A549 treated with CORT108297 at 1 μM for 4 hours (cell line): ENCODE data around the gene SHROOM2. TPM values are rescaled to one million over a fixed set of nuclear protein-coding genes. Genes with fewer than 3 reads are reported as not detected.

ENCODE experiments used
- total RNA-seq: library from RNA; stranded (reverse); fragments of 200-300 nt; extraction: Qiagen RNA extraction; gene quantifications from 5 replicates; pipeline ENCODE4 v1.2.3, GENCODE V29; 2022

Gene SHROOM2, protein sequence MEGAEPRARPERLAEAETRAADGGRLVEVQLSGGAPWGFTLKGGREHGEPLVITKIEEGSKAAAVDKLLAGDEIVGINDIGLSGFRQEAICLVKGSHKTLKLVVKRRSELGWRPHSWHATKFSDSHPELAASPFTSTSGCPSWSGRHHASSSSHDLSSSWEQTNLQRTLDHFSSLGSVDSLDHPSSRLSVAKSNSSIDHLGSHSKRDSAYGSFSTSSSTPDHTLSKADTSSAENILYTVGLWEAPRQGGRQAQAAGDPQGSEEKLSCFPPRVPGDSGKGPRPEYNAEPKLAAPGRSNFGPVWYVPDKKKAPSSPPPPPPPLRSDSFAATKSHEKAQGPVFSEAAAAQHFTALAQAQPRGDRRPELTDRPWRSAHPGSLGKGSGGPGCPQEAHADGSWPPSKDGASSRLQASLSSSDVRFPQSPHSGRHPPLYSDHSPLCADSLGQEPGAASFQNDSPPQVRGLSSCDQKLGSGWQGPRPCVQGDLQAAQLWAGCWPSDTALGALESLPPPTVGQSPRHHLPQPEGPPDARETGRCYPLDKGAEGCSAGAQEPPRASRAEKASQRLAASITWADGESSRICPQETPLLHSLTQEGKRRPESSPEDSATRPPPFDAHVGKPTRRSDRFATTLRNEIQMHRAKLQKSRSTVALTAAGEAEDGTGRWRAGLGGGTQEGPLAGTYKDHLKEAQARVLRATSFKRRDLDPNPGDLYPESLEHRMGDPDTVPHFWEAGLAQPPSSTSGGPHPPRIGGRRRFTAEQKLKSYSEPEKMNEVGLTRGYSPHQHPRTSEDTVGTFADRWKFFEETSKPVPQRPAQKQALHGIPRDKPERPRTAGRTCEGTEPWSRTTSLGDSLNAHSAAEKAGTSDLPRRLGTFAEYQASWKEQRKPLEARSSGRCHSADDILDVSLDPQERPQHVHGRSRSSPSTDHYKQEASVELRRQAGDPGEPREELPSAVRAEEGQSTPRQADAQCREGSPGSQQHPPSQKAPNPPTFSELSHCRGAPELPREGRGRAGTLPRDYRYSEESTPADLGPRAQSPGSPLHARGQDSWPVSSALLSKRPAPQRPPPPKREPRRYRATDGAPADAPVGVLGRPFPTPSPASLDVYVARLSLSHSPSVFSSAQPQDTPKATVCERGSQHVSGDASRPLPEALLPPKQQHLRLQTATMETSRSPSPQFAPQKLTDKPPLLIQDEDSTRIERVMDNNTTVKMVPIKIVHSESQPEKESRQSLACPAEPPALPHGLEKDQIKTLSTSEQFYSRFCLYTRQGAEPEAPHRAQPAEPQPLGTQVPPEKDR (N-terminal part only)
- total RNA-seq, result 0.40 to 0.52 TPM (median 0.44 TPM) in 5 replicates

DNA sequence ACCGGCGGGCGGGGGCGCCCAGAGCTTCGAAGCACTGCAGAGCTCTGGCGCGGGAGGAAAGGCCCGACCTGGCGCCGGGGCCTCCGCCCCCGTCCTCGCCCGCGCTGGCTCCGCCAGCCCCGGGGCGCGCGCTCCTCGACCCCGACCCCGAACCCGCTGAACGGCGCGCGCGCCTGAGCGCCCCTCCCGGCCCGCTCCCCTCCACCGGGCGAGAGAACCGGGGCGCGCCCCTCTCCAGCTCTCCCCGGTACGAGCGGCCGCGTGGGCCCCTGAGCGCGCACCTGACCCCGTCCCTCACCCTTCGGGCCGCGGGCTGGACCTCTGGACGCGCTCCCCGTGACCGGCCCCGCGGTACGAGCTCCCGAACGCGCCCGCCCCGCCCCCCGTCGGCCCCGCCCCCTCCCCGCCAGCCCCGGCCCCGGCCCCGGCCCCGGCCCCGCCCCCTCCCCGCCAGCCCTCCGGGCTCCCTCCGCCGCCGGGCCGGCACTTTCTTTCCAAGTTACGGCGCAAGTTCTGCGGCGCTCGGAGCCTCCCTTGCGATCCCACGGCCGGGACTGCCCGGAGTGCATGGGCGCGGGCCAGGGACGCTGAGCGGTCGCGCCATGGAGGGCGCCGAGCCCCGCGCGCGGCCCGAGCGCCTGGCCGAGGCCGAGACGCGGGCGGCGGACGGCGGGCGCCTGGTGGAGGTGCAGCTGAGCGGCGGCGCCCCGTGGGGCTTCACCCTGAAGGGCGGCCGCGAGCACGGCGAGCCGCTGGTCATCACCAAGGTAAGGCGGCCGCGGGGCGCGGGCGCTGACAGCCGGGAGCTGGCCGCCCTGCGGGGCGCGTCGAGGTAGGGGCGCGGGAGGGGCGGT is at the start of gene SHROOM2:
Gene SHROOM2, plus strand, starts transcription at position 486 of the 854 bp plus-strand sequence. Its CDS starts 117 bp downstream, at position 603.

DNA sequence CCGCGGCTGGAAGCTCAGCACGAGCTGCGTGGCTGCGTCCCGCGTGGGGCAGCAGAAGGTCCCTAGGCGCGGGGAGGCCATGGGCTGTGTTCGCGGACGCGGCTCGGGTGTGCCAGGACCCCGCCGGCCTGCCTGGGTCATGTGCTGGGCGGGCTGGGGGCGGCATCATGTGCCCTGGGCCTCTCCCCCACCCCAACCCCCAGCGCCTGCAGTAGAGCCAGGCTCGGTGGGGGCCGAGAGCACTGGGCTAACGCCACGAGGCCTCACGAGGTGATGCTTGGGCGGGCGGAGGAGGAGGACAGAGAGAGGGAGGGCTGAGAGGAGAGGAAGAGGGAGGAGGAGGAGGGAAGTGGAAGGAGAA is 20.5 kb upstream of the SHROOM2 start, which contains the start of gene GPR143:
Gene GPR143, minus strand, starts transcription at position 111 of the 361 bp plus-strand sequence. Its CDS starts 30 bp downstream, at position 81.

DNA sequence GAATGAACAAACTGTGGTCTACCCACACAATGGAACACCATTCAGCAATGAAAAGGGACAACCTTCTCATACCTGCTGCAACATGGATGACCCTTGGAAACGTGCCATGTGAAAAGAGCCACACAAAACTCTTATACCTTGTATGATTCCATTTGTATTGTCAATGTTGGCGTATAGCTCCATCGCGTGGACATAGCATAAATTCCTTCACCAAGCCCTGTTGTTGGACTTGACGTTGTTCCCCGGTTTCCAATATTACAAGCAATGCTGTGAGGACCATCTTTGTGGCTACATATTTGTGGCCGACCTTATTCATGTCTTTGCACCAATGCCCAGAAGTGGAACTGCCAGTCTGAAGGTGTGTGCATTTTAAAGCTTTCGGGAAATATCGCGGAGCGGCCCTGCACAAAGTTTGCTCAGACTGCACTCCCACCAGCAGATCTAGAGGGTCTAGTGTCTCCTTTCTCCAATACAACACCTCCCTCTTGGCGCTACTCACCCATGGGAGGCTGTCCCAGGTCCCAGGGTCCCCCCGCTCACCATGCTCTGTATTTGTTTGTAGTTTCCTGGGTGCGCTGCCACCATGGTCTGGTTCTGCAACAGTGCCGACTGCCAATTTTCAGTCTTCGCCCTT is 180.7 kb downstream of the SHROOM2 start, which contains the start of gene CLDN34:
Gene CLDN34, plus strand, starts transcription at position 584 of the 634 bp plus-strand sequence. Its CDS starts 0 bp downstream, at position 584.

Other genes starting within 250 kb of the SHROOM2 start
- gene GPR143, start 20.6 kb upstream of the SHROOM2 start, total RNA-seq, result 0.12 to 0.21 TPM (median 0.18 TPM) in 5 replicates
- not detected in 5 replicates for gene CLDN34, start 180.9 kb downstream of the SHROOM2 start, total RNA-seq